ENCODE measurements around the gene PARP1. TPM values are rescaled to one million over a fixed set of nuclear protein-coding genes. Genes with fewer than 3 reads are reported as not detected.

Gene PARP1
- total RNA-seq, 1 experiment from 2014 or later = 213 TPM

GRCh38 chr1:226428791-226429461, 21.0 kb upstream of the PARP1 start:
- H3K79me2 ChIP-seq (ENCODE audit: insufficient read depth, low read length) = no peaks in the 10 kb centered on the region
- H3K4me3 ChIP-seq (replicated peaks in 1 of 2; ENCODE audit: low read depth in 1 of 2, low read length in 2 of 2) = no peak overlapping the region
- intact Hi-C loops (cut with micrococcal nuclease) = loop anchor here (10.0 kb wide), 1 partner anchor 1006 kb away; no protein-coding TSS in a partner anchor
- TF ChIP-seq FOSL1 (IDR thresholded peaks at IDR 0.05; ENCODE audit: low read depth) = no peak
- ChIA-PET RAD21 (ENCODE audit: low non-redundant PET in 1 of 2, low total read pairs in 2 of 2, uncharacterized antibody in 2 of 2, unreplicated experiment in 2 of 2) (no interaction called here), POLR2A (no interaction called here), CTCF (no interaction called here)
- H3K27ac ChIP-seq (ENCODE audit: low read depth, low read length) = no peak overlapping the region
- no peaks in the 10 kb centered on the region for H4K20me1 ChIP-seq (ENCODE audit: insufficient read depth)
- no peaks in the 10 kb centered on the region for H3K9me3 ChIP-seq (ENCODE audit: control insufficient read depth in 1 of 2, insufficient read depth in 1 of 2, low read depth in 1 of 2, low read length in 2 of 2)
- H2AFZ ChIP-seq (ENCODE audit: low read depth, low read length, poor library complexity, severe bottlenecking) = no peak overlapping the region
- no peak for DNase-seq (ENCODE audit: low read depth, low spot score)
- H3K9ac ChIP-seq (ENCODE audit: low read length) = no peak overlapping the region
- 0 out of 2 replicates have a peak, but pooled peaks have one; percentile 28 for ATAC-seq
- H3K9me2 ChIP-seq (ENCODE audit: insufficient read depth) = no peaks in the 10 kb centered on the region
- H3K4me2 ChIP-seq (ENCODE audit: low read length) = peak overlapping the region; percentile 9; the same call in 1 of the 2 replicates
- H3K27me3 ChIP-seq (ENCODE audit: insufficient read depth, low read length) = no peaks in the 10 kb centered on the region
- no peaks in the 10 kb centered on the region for H3K36me3 ChIP-seq (ENCODE audit: control insufficient read depth in 1 of 2, insufficient read depth in 2 of 2, low read length in 2 of 2)
- BruUV-seq (replicated peaks) = no TSS peak
- peaks cover 0 to 8% of the 10 kb centered on the region in 2 experiments; a peak in 2 of 4 replicates for H3K4me1 ChIP-seq (ENCODE audit: control insufficient read depth in 1 of 2, insufficient read depth in 2 of 2, low read length in 2 of 2)

- ATAC-seq (no peak), DNase-seq (ENCODE audit: low read depth, low spot score) (no peak)
- Histone ChIP-seq H3K79me2 (ENCODE audit: insufficient read depth, low read length) (no peaks in the 10 kb centered on the region), H3K9me3 (ENCODE audit: control insufficient read depth in 1 of 2, insufficient read depth in 1 of 2, low read depth in 1 of 2, low read length in 2 of 2) (no peaks in the 10 kb centered on the region), H2AFZ (ENCODE audit: low read depth, low read length, poor library complexity, severe bottlenecking) (no peak overlapping the region), H3K4me1 (ENCODE audit: control insufficient read depth in 1 of 2, insufficient read depth in 2 of 2, low read length in 2 of 2) (peaks cover 0 to 8% of the 10 kb centered on the region in 2 experiments; a peak in 2 of 4 replicates), H3K4me3 (replicated peaks in 1 of 2; ENCODE audit: low read depth in 1 of 2, low read length in 2 of 2) (no peak overlapping the region), H3K9me2 (ENCODE audit: insufficient read depth) (no peaks in the 10 kb centered on the region), H4K20me1 (ENCODE audit: insufficient read depth) (no peaks in the 10 kb centered on the region), H3K27ac (ENCODE audit: low read depth, low read length) (no peak overlapping the region), H3K36me3 (ENCODE audit: control insufficient read depth in 1 of 2, insufficient read depth in 2 of 2, low read length in 2 of 2) (no peaks in the 10 kb centered on the region), H3K4me2 (ENCODE audit: low read length) (no peak overlapping the region), H3K9ac (ENCODE audit: low read length) (no peak overlapping the region), H3K27me3 (ENCODE audit: insufficient read depth, low read length) (no peaks in the 10 kb centered on the region)
- TF ChIP-seq POLR2AphosphoS5 (IDR thresholded peaks at IDR 0.05; ENCODE audit: low read depth, low read length) (no peak), ATF3 (IDR thresholded peaks at IDR 0.05) (no peak), SP1 (IDR thresholded peaks at IDR 0.05; ENCODE audit: low read depth) (no peak)
- ChIA-PET CTCF (no interaction called here), POLR2A (no interaction called here), RAD21 (ENCODE audit: low non-redundant PET in 1 of 2, low total read pairs in 2 of 2, uncharacterized antibody in 2 of 2, unreplicated experiment in 2 of 2) (no interaction called here)
- intact Hi-C loops (cut with micrococcal nuclease) = loop anchor here (10.0 kb wide), 1 partner anchor 1006 kb away; no protein-coding TSS in a partner anchor
- BruUV-seq (replicated peaks) = no TSS peak
These were observed 20.5 kb upstream of the PARP1 start for GRCh38 chr1:226428348-226428747.

Measured in HCT116 (cell line).